Upper lobe of right lung (tissue), 1 donor: ENCODE data around the gene RAPGEF6. TPM values are rescaled to one million over a fixed set of nuclear protein-coding genes. Genes with fewer than 3 reads are reported as not detected.

ENCODE experiments used
- ATAC-seq: fragments of 200-7000 bp; cut with Tn5 transposase; one replicate; pipeline ENCODE4 v1.9.1; 2020; ENCODE audit warnings: mild to moderate bottlenecking, moderate library complexity
- DNase-seq: peaks from one replicate; pipeline ENCODE4 v3.0.0-alpha.2; 2020
- H3K27ac ChIP-seq: fragments of 200-600 bp; one replicate; pipeline ENCODE4 v1.8.0; 2022
- H3K27me3 ChIP-seq: fragments of 200-600 bp; one replicate; pipeline ENCODE4 v1.8.0; 2022; ENCODE audit warnings: mild to moderate bottlenecking
- H3K36me3 ChIP-seq: fragments of 200-600 bp; one replicate; pipeline ENCODE4 v1.8.0; 2022
- H3K4me1 ChIP-seq: fragments of 200-600 bp; one replicate; pipeline ENCODE4 v1.8.0; 2022
- H3K4me3 ChIP-seq: fragments of 200-600 bp; one replicate; pipeline ENCODE4 v1.8.0; 2022; ENCODE audit warnings: mild to moderate bottlenecking
- H3K9me3 ChIP-seq: fragments of 200-600 bp; one replicate; pipeline ENCODE4 v1.8.0; 2022
- CTCF ChIP-seq: fragments of 200-600 bp; IDR thresholded peaks from one replicate; pipeline ENCODE4 v1.8.0; 2022; ENCODE audit warnings: antibody characterized with exemption
- intact Hi-C: fragments of 100-400 bp; cut with DNase I; formaldehyde crosslinking; loops from one replicate; pipeline ENCODE4 v1.11.0; 2022
- total RNA-seq: library from RNA; stranded (reverse); fragmentation: NEBNext Ultra II Directional; extraction: Animal tissue kit (Norgen Biotek cat#: 25700); gene quantifications from one replicate; pipeline ENCODE4 v1.2.1, GENCODE V29; 2021
- donor health status: DM: no; HTN: yes; CAD: no; lungs with severe emphysema.

The RAPGEF6 gene
- total RNA-seq, 1 donor from 2014 or later = 27.2 TPM

DNA sequence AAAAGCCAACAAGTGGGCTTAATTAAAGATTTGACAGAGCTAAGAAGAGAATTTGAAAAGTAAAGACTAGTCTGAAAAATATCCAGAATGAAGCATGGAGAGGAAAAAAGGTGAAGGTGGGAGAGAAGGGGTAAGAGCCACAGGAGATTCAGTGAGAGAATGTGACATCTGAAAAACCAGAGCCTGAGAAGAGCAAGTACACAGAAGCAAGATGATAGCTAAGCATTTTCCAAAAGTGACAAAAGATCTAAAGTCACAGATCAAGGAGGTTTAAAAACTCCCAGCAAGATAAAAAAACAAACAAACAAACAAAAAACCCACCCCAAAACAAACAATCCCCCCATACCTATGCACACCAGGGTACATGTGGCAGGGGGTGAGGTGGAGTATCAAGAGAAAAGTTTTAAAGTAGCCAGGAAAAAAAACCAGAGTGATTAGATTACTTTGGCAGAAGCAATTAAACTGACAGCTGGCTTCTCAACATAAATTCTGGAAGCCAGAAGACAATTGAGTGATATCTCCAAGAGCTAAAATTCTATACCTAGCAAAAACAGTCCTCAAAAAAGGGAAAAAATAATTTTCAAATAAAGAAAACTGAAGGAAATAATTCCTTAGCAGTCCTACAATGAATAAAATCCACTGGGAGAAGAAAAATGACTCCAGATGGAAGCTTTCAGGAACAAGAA lies 111.4 kb downstream of the RAPGEF6 start:
- Histone ChIP-seq H3K9me3 (no peaks in the 10 kb centered on the region), H3K4me1 (no peaks in the 10 kb centered on the region), H3K27ac (no peak overlapping the region), H3K27me3 (no peaks in the 10 kb centered on the region), H3K36me3 (peaks cover 18% of the 10 kb centered on the region), H3K4me3 (no peak overlapping the region)
- no peak for ATAC-seq
- intact Hi-C loops = no loop called here
- no peak for TF ChIP-seq CTCF
- no peak for DNase-seq

- DNase-seq (no peak), ATAC-seq (no peak)
- intact Hi-C loops = no loop called here
- peaks cover 22% of the 10 kb centered on the region for H3K36me3 ChIP-seq
- H3K4me3 ChIP-seq = no peak overlapping the region
- H3K4me1 ChIP-seq = no peaks in the 10 kb centered on the region
- H3K9me3 ChIP-seq = no peaks in the 10 kb centered on the region
- H3K27me3 ChIP-seq = no peaks in the 10 kb centered on the region
- no peak for TF ChIP-seq CTCF
- H3K27ac ChIP-seq = no peak overlapping the region
Observed at GRCh38 chr5:131521252-131521651, 113.8 kb downstream of the RAPGEF6 start.

DNA sequence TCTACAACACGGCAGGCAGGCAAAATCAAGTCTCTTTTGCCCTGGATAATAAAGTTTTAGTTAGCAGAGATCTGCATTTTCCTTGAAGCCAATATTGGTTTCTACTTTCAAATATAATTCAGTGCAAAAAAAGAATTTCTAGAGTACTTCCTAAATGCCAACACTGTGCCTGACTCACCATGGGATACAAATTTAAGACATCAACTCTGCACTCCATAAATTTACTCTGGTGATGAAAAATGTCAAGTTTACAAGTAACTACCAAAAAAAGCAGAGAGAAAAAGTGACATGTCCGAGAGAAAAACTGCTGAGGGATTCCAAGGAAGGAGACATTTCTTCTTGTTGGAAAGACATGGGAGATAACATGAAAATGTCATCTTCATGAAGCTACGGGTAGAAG lies 119.7 kb downstream of the RAPGEF6 start:
- no peaks in the 10 kb centered on the region for H3K4me1 ChIP-seq
- peaks cover 19% of the 10 kb centered on the region for H3K36me3 ChIP-seq
- no peak for TF ChIP-seq CTCF
- DNase-seq = no peak
- no peaks in the 10 kb centered on the region for H3K27me3 ChIP-seq
- H3K4me3 ChIP-seq = no peak overlapping the region
- no peak for ATAC-seq
- H3K9me3 ChIP-seq = no peaks in the 10 kb centered on the region
- H3K27ac ChIP-seq = no peak overlapping the region
- intact Hi-C loops = no loop called here

DNA sequence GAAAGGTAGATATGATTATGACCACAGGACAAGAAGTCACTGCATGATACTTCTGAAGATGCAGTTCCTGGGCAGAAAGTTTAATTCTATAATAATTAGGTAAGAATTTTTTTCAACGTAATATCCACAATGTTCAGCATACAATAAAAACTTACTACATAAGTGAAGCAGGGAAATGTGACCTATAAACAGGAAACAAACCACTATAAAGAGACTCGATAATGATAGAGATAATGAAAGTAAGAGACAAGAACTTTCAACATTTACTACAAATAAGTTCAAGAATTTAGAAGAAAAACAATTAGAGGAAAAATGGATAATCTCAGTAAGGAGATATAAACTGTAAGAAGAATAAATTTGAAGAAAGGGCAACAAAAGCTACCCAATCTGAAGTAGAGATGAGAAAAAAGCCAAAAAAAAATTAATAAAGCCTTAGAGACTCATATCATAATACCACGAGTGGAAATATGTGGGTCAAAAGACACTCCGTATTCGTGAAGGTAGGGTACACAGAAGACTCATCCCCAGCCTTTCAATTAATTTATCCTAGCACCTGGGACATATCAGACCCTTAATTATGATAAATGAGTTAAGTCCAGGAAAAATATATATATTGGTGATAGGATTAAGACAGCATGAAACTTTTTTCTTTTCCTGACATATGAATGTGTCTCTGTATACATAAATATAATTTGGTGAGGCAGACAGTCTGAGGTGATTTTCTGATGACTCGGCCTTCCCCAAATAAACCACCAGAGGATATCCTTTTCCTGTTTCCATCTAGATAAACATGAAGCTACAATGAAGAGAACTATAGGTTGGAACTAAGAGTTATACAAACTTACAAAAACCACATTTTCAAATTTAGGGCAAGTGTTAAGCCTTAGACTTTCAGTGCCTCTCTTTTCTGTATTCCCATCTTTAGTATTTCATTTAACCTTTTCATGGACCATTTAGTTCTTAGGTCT lies 120.4 kb downstream of the RAPGEF6 start:
- peak; percentile 10 for TF ChIP-seq CTCF
- no peaks in the 10 kb centered on the region for H3K4me1 ChIP-seq
- no peaks in the 10 kb centered on the region for H3K9me3 ChIP-seq
- peaks cover 13% of the 10 kb centered on the region for H3K36me3 ChIP-seq
- intact Hi-C loops = no loop called here
- DNase-seq = no peak
- H3K27me3 ChIP-seq = no peaks in the 10 kb centered on the region
- peak overlapping the region; percentile 7 for H3K4me3 ChIP-seq
- peak overlapping the region; percentile 12 for H3K27ac ChIP-seq
- peak; percentile 39 for ATAC-seq

GRCh38 chr5:131513780-131514179 lies 121.2 kb downstream of the RAPGEF6 start:
- H3K27me3 ChIP-seq = no peaks in the 10 kb centered on the region
- H3K27ac ChIP-seq = no peak overlapping the region
- peaks cover 5% of the 10 kb centered on the region for H3K36me3 ChIP-seq
- ATAC-seq (no peak), DNase-seq (no peak)
- H3K4me3 ChIP-seq = no peak overlapping the region
- no peak for TF ChIP-seq CTCF
- intact Hi-C loops = no loop called here
- no peaks in the 10 kb centered on the region for H3K4me1 ChIP-seq
- H3K9me3 ChIP-seq = no peaks in the 10 kb centered on the region
